ENCODE measurements around the gene TGFBR3. TPM values are rescaled to one million over a fixed set of nuclear protein-coding genes. Genes with fewer than 3 reads are reported as not detected.

Gene TGFBR3
- total RNA-seq, 1 experiment from 2014 or later = 2.4 TPM

- TF ChIP-seq CTCF (conservative IDR thresholded peaks at IDR 0.05) = no peak
- Histone ChIP-seq H3K18ac (ENCODE audit: insufficient read length, low read depth, low read length) (no peak overlapping the region), H3K4me2 (ENCODE audit: insufficient read depth, insufficient read length, low read length) (no peak overlapping the region), H3K4me1 (ENCODE audit: insufficient read depth, low read length) (no peaks in the 10 kb centered on the region; the same call in 1 of the 2 replicates), H4K91ac (ENCODE audit: insufficient read length, low read depth, low read length) (no peak overlapping the region), H2AK5ac (ENCODE audit: insufficient read length, low read length) (no peak overlapping the region), H3K79me2 (ENCODE audit: insufficient read depth, low read length) (no peaks in the 10 kb centered on the region), H4K5ac (ENCODE audit: insufficient read length, low read depth, low read length) (no peak overlapping the region), H4K8ac (replicated peaks; ENCODE audit: insufficient read length, low read depth, low read length) (no peak overlapping the region), H2AFZ (ENCODE audit: low read length) (no peak overlapping the region), H2BK20ac (ENCODE audit: low read depth, low read length, poor library complexity, severe bottlenecking) (no peak overlapping the region), H2BK12ac (ENCODE audit: insufficient read length, low read depth, low read length) (no peak overlapping the region), H3K23ac (ENCODE audit: insufficient read length, low read depth, low read length) (no peak overlapping the region), H3K14ac (ENCODE audit: insufficient read depth, low read length) (no peak overlapping the region), H4K20me1 (ENCODE audit: control insufficient read depth, insufficient read depth, insufficient read length) (no peaks in the 10 kb centered on the region), H3K79me1 (ENCODE audit: insufficient read depth, low read depth, low read length, poor library complexity, severe bottlenecking) (no peaks in the 10 kb centered on the region), H2BK15ac (ENCODE audit: low read depth, low read length) (no peak overlapping the region), H3T11ph (ENCODE audit: low read length) (no peak overlapping the region), H3K27ac (ENCODE audit: insufficient read length, low read depth, low read length) (no peak overlapping the region), H3K56ac (ENCODE audit: insufficient read length, low read depth, low read length) (no peak overlapping the region), H2BK5ac (ENCODE audit: insufficient read length, low read length) (no peak overlapping the region), H3K9ac (ENCODE audit: extremely low read depth, insufficient read length, low read length) (no peak overlapping the region), H3K4ac (ENCODE audit: low read depth, low read length) (no peak overlapping the region), H3K9me3 (ENCODE audit: control insufficient read depth, low read depth, low read length) (no peaks in the 10 kb centered on the region), H3K23me2 (ENCODE audit: insufficient read length, low read depth, low read length, poor library complexity, severe bottlenecking) (no peaks in the 10 kb centered on the region), H3K27me3 (ENCODE audit: insufficient read depth, low read length) (no peaks in the 10 kb centered on the region), H2BK120ac (ENCODE audit: low read depth, low read length, poor library complexity, severe bottlenecking) (no peak overlapping the region)
- Mint-ChIP-seq H3K4me1 (peaks cover 18 to 24% of the 10 kb centered on the region in 2 experiments), H3K27ac (no peak overlapping the region), H3K36me3 (ENCODE audit: insufficient read depth in 1 of 3, low read depth in 3 of 3) (no peaks in the 10 kb centered on the region), H3K27me3 (ENCODE audit: low read depth) (no peaks in the 10 kb centered on the region), H3K4me3 (no peak overlapping the region), H3K9me3 (no peaks in the 10 kb centered on the region; a peak in 1 of 5 replicates)
- no CpG with 5 or more reads among the region's 8 CpGs for WGBS (ENCODE audit: extremely low coverage, insufficient read length, low lambda C conversion rate)
- DNase-seq = no peak
These were observed 152.7 kb downstream of the TGFBR3 start for GRCh38 chr1:91733108-91733710.
